BJ (cell line): Measurements from ENCODE around the gene SFMBT1. TPM values are rescaled to one million over a fixed set of nuclear protein-coding genes. Genes with fewer than 3 reads are reported as not detected.

ENCODE experiments used
- CTCF ChIA-PET: fragments of 350-600 bp; formaldehyde crosslinking; extraction: SDS; loops from one replicate; lab custom pipeline; 2021; ENCODE audit warnings: antibody characterized with exemption, inconsistent platforms; lab: Yijun Ruan, JAX
- POLR2A ChIA-PET: fragments of 300-600 bp; sonication (Branson Sonifier 250); formaldehyde crosslinking; extraction: SDS; loops from one replicate; lab custom pipeline; 2021; ENCODE audit warnings: antibody characterized with exemption; lab: Charles Lee
- DNase-seq: peaks from one replicate; pipeline ENCODE4 v3.0.0-alpha.2; 2011; ENCODE audit warnings: low read depth
- H3K27me3 ChIP-seq: 2 replicates; pipeline ENCODE4 v1.6.0; 2011; ENCODE audit warnings: low read length; ENCODE audit not compliant: control insufficient read depth, insufficient read depth
- H3K36me3 ChIP-seq: 2 replicates; pipeline ENCODE4 v1.5.1; 2011; ENCODE audit warnings: low read length; ENCODE audit not compliant: control insufficient read depth, insufficient read depth
- H3K4me3 ChIP-seq: 2 replicates; pipeline ENCODE4 v1.5.1; 2011; ENCODE audit warnings: low read depth, mild to moderate bottlenecking, control low read depth, low read length
- CTCF ChIP-seq: IDR thresholded peaks from 2 replicates; pipeline ENCODE4 v1.5.1; 2011; ENCODE audit warnings: low read depth, mild to moderate bottlenecking, control low read depth, inconsistent platforms, low read length, moderate library complexity; ENCODE audit not compliant: insufficient read depth
- polyA plus RNA-seq: library from polyadenylated mRNA; depleted of rRNA; stranded (reverse); fragments of >200 nt; gene quantifications from 2 replicates; pipeline ENCODE4 v1.2.3, GENCODE V29; 2011

The SFMBT1 gene
- polyA plus RNA-seq, 1 experiment: 2.1 TPM

GRCh38 chr3:52915294-52915693 is 130.6 kb downstream of the SFMBT1 start:
- no peak overlapping the region for H3K4me3 ChIP-seq
- H3K36me3 ChIP-seq: 0 out of 2 replicates have a peak, but pooled peaks cover 2% of the 10 kb centered on the region
- ChIA-PET CTCF (interaction anchor here (0.8 kb wide), 1 partner anchor 975 kb away, joined by 3 read pairs; no protein-coding TSS in a partner anchor), POLR2A (no interaction called here)
- no peak for TF ChIP-seq CTCF
- no peak for DNase-seq
- H3K27me3 ChIP-seq: no peaks in the 10 kb centered on the region

DNA sequence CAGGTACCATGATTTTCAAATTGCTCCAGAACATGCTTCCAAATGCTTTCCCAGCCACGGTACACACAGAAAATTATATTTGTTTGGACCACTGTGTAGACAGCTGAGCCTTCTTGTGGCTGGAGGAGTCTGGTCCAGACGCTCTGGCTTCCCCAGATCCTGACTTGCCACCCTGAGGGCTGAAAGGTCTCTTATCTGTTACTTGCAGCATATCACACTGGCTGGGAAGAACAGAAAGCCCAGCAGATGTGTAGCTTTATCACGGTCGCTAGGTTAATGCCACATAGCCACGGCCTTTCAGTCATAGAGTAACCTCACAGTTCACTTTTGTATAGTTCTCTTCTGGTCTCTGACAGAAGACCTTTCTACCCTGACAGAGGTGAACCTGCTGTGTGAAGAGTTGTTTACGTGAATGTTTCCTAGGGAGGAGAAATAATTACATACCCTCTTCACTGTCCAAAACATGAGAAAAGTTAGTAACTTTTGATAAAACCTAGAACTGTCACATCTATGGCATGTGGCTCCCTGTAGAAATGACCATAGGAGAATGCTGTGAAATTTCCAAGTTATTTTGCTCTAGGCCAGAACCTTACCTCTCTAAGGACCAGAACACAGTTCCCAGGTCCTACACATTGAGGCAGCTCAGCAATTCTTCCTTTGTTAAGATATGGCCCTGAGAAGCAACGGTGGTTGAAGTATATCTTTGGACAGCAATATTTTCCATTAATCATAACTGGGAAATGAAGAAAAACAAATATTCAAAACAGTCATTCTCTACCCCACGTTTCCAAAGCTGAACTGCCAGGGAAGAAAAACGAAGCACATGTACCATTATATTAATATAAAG is 132.8 kb downstream of the SFMBT1 start:
- no peak for TF ChIP-seq CTCF
- no peak for DNase-seq
- CTCF ChIA-PET: no interaction called here
- POLR2A ChIA-PET: no interaction called here
- H3K36me3 ChIP-seq: 0 out of 2 replicates have a peak, but pooled peaks cover 2% of the 10 kb centered on the region
- H3K27me3 ChIP-seq: no peaks in the 10 kb centered on the region
- H3K4me3 ChIP-seq: no peak overlapping the region

- CTCF ChIA-PET: interaction anchor here (0.6 to 1.9 kb wide), 3 partner anchors 13 to 118 kb away, joined by 3 to 6 read pairs (median 4); partner anchors contain the start of gene STIMATE
- no peaks in the 10 kb centered on the region for H3K27me3 ChIP-seq
- POLR2A ChIA-PET: no interaction called here
- H3K4me3 ChIP-seq: no peak overlapping the region
- no peaks in the 10 kb centered on the region for H3K36me3 ChIP-seq
- DNase-seq: no peak
- no peak for TF ChIP-seq CTCF
Observed at GRCh38 chr3:52910823-52911222, 135.1 kb downstream of the SFMBT1 start.

DNA sequence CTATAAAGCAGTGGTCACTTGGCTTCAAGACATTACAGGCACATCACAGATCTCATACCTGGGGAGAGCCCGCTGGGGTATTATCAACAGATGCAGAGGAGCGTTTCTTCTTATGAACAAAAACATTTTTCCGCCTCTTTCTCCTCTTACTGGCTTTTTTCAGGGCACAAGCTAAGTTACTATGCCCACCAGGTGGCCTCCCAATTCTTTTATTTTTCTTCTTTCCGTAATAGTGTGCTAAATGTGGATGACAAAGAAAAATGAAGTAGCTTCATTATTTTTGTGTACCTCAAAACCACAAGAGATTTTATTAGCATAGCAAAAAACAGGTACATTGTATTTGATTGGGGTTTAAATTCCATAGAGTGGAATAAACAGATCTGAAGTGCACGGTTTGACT is 138.4 kb downstream of the SFMBT1 start:
- peaks cover 1% of the 10 kb centered on the region; the same call in 1 of the 2 replicates for H3K36me3 ChIP-seq
- H3K27me3 ChIP-seq: no peaks in the 10 kb centered on the region
- ChIA-PET CTCF (no interaction called here), POLR2A (interaction anchor here (0.7 kb wide), 1 partner anchor 15 kb away, joined by 5 read pairs; no protein-coding TSS in a partner anchor)
- TF ChIP-seq CTCF: no peak
- H3K4me3 ChIP-seq: no peak overlapping the region
- no peak for DNase-seq

DNA sequence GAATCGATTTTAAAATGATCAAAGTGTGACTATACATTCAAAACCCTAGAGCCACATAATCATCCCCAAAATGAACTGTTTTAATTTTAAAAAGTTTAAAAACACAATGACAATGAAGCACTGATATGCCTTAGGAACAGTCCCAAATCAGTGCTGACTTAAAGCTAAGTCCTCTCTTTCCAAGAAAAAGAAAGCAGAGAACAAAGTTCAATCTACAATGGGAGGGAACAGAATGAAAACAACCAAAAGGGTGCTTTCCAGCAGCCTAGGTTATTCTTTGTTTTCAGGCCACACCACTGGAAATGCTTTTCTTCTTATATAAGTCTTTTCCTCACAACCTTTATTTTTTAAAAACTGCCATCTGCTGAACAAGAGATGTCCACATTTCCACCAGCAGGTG is 141.3 kb downstream of the SFMBT1 start:
- no peak overlapping the region for H3K4me3 ChIP-seq
- POLR2A ChIA-PET: no interaction called here
- no peak for DNase-seq
- H3K27me3 ChIP-seq: no peaks in the 10 kb centered on the region
- CTCF ChIA-PET: interaction anchor here (1.5 kb wide), 1 partner anchor 11 kb away, joined by 4 read pairs; no protein-coding TSS in a partner anchor
- H3K36me3 ChIP-seq: peaks cover 1% of the 10 kb centered on the region; the same call in 1 of the 2 replicates
- no peak for TF ChIP-seq CTCF
